HG03196 (cell line): ENCODE results near the gene EFHD2.
"Not testable (repeated sequence)": the region's sequence is repeated elsewhere in the genome, so short reads cannot be mapped to it uniquely, and the experiment has no call there.

ENCODE experiments used
- ATAC-seq: cut with Tn5 transposase; IDR thresholded peaks from one replicate; pipeline ENCODE4 v1.9.1; 2021; ENCODE audit not compliant: unreplicated experiment

The EFHD2 gene

DNA sequence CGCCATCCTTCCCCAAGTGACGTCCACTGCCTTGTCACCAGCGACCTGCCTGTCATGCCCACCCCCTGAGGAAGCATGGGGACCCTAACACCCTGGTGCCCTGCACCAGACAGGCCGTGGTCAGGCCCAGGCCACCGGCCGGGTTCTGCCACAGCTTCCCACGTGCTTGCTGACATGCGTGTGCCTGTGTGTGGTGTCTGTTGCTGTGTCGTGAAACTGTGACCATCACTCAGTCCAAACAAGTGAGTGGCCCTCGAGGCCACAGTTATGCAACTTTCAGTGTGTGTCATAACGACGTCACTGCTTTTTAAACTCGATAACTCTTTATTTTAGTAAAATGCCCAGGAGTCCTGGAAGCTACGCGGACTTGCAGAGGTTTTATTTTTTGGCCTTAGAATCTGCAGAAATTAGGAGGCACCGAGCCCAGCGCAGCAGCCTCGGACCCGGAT is 20.0 kb downstream of the EFHD2 start:
- ATAC-seq = no peak

DNA sequence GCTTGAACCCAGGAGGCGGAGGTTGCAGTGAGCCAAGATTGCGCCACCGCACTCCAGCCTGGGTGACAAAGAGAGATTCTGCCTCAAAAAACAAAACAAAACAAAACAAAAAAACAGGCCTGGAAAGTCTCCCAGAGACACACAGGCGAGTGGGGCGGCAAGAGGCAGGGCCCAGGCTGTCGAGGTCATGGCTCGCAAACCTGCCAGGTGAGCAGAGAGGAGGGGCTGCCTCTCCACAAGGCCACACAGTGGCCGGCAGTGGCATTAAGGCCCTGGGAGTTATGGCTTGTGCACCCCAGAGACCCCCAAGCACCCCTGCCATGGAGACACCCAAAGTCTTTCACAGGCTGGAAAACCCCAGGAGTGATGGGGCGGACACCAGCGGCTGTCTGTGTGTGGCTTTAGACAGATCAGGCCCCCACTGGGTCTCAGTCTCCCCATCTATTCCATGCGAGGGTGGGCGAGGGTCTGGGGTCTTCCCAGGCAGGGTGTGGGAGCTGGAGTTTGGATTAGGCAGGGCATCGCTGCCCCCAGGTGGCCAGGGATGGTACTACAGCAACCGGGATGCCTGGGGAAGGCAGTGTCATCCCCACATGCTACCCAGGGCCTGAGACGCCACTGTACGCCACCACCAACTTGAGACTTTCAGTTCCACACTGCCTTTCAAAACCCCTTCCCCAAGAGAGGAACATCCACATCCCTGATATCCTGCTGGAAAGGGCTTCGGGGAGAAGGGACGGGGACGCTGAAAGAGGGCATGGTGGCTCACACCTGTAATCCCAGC is 21.3 kb downstream of the EFHD2 start:
- ATAC-seq = no peak

DNA sequence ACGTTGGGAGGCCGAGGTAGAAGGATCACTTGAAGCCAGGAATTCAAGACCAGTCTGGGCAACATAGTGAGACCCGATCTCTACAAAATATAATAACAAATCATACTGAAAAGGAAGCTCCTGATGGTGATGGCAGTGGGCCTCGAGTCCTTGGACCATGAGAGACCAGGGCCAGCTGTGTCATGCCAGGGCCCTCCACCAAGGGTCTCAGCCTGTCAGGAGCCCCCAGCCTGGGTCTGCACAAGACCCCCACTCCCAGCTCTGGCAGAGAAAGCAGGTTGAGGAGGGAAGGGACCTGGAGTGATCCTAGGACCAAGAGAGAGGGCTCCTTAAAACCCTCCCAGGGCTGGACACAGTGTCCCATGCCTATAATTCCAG is 21.9 kb downstream of the EFHD2 start:
- ATAC-seq = no peak

DNA sequence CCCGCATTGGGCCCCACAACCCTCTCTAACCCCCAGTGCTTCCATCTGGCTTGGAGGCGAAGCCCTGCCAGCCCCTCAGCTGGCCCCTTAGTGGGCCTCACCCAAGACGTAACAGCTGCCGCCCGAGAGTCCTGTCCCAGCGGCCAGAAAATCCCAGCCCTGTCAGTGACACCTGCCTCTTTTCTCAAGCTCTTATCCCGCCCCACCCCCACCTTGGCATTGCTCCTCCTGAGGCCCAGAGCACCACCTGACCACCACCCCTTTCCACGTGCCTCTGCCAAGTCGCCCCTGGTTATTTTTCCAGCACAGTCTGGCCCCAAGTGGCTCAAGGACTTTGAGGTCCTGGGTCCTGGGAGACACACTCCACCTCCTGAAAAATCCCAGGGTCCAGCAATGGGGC is 22.6 kb downstream of the EFHD2 start:
- ATAC-seq = no peak

DNA sequence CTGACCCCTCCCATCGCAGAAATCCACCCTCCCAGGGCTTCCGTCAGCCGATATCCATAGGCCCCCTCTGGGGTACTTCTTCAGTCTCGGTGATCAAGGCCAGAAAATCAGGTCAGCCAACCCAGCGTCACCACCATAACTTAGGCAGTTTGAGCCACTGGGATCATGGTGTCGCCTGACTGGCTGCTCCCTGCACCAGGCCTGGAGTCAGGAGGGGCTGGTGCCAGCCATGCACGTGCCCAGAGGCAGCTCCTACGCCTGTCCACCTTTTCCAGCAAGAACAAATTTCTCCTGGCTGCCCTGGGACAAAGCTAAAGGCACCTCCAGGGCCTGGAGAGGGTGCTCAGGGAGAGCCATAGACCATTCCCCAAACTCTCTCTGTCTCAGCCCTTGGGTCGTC is 23.8 kb downstream of the EFHD2 start:
- ATAC-seq = no peak

DNA sequence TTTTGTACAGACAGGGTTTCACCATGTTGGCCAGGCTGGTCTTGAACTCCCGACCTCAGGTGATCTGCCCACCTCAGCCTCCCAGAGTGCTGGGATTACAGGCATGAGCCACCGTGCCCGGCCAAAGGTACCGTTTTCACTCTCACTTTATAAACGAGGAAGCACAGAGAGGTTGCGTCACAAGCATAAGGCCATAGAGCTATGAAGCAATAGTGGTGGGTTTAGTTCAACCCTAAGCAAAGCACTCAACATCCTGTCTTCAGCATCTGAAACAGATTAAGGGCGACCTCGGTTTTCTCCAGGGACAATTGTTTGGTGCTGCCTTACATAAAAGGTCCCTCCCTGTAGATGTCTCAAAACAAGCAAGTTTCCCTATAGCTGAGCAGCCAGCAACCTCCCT is 25.1 kb downstream of the EFHD2 start:
- ATAC-seq = not testable (repeated sequence)

- no peak for ATAC-seq
These were observed 25.8 kb downstream of the EFHD2 start for GRCh38 chr1:15435239-15436077.

- ATAC-seq = no peak
These were observed 27.3 kb downstream of the EFHD2 start for GRCh38 chr1:15436881-15437442.

GRCh38 chr1:15439325-15439724 is 29.6 kb downstream of the EFHD2 start:
- no peak for ATAC-seq

DNA sequence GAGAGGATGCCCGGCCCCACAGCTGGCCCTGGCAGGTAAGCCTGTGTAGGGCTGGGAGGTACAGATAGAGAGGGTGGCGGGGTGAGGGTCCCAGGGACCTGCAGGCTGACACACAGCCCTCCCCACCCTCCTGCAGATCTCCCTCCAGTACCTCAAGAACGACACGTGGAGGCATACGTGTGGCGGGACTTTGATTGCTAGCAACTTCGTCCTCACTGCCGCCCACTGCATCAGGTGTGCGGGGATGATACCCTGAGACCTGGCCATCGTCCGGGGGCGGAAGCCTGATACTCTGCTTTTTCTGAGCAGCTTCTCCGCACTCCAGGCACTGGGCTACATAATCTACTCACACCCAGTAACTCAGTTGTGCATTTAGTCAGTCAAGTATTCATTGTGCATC is 30.7 kb downstream of the EFHD2 start:
- ATAC-seq = no peak

- ATAC-seq = no peak
These were observed 31.6 kb downstream of the EFHD2 start for GRCh38 chr1:15441247-15441646.

DNA sequence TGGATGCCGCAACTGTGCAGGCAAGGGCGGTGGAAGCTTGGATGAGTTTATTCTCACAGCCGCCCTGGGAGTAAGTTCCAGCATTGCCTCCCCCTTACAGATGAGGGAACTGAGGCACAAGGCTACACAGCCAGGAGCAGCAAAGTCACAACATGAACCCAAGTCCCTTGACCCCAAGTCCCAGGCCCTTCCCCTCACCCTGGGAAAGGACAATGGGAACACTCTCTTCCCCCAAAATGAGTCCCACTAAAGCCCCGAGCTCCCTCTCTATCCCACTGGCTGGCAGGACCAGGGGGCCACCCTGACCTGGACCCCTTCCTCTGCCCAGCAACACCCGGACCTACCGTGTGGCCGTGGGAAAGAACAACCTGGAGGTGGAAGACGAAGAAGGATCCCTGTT is 32.4 kb downstream of the EFHD2 start:
- ATAC-seq = no peak

GRCh38 chr1:15442759-15443158 is 33.1 kb downstream of the EFHD2 start:
- ATAC-seq = no peak

GRCh38 chr1:15443281-15443680 is 33.6 kb downstream of the EFHD2 start:
- no peak for ATAC-seq

- ATAC-seq = no peak
These were observed 35.0 kb downstream of the EFHD2 start for GRCh38 chr1:15444468-15445389.

DNA sequence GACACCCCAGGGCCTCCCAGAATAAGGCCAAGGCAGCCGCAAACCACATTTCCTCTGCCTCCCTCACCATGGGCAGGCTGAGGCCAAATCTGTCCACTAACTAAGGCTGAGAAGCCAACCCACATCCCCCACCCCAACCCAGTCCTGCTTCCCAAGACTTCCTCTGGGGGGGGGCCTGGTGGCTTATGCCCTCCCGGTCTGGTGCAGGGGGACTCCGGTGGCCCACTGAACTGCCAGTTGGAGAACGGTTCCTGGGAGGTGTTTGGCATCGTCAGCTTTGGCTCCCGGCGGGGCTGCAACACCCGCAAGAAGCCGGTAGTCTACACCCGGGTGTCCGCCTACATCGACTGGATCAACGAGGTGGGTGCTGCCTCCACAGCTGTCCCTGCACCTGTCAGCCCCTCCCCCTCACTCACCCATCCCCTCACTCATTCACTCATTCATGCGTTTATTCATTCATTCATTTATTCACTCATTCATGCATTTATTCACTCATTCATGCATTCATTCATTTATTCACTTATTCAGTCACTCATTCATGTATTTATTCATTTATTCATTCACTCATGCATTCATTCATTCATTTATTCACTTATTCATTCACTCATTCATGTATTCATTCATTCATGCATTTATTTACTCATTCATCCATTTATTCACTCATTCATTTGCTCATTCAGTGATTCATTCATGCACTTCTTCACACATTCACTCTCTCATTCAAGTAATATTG is 35.9 kb downstream of the EFHD2 start:
- no peak for ATAC-seq

DNA sequence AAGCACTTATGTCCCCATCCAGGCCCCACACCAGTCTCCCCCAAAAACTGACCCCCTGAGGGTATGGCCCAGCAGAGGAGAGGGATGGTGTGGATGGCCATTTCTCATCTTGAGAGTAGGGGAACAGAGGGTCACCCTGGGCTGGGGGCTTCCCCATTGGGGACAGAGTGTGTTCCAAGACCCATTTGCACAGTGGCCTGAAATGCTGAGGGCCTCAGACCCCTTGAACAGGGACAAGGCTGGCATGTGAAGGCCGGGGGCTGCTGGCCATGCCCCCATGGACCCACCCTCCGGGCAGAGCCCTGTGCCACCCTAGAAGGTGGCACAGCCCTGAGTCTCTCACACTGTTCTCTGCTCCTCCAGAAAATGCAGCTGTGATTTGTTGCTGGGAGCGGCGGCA is 36.5 kb downstream of the EFHD2 start:
- ATAC-seq = no peak

- no peak for ATAC-seq
These were observed 39.3 kb downstream of the EFHD2 start for GRCh38 chr1:15448877-15449462.

DNA sequence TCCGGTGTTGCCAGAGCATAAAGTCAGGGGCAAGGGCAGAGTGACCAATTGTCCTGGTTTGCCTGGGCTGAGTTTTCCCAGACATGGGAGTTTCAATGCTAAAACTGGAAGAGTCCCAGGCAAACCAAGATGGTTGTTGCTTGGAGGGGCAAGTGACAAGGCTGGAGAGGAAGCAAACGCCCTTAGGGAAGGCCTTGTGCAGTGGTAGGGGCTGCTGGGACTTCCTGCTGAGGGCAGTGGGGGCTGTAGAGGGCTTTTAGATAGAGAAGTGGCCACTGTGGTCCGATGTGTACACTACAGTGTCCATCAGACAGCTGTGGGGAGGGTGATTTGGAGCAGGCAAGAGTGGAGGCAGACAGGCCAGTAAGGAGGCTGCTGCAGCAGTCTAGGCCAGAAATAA is 39.9 kb downstream of the EFHD2 start:
- no peak for ATAC-seq
